Fibroblast of gingiva (primary cell): ENCODE data around the gene IFNA5.

Experiments
- DNase-seq: peaks from one replicate; pipeline ENCODE4 v3.0.0-alpha.2; 2011; ENCODE audit warnings: low read depth

The IFNA5 gene

GRCh38 chr9:21305213-21305612, at the start of gene IFNA5:
TSS of gene IFNA5 (minus strand) at chr9:21305313. CDS start at chr9:21305256, 57 bp downstream.
- DNase-seq = no peak

- DNase-seq = no peak
Observed at GRCh38 chr9:21350787-21351186, 45.7 kb upstream of the IFNA5 start, which contains the start of gene IFNA6. TSS of gene IFNA6 (minus strand) at chr9:21350887. CDS start at chr9:21350887, 0 bp downstream.

- no peak for DNase-seq
Observed at GRCh38 chr9:21348430-21348970, 43.4 kb upstream of the IFNA5 start.

- no peak for DNase-seq
Observed at GRCh38 chr9:21340735-21341134, 35.6 kb upstream of the IFNA5 start.

GRCh38 chr9:21336457-21336856, 31.3 kb upstream of the IFNA5 start:
- DNase-seq = no peak

- peak; percentile 92 for DNase-seq
Observed at GRCh38 chr9:21334701-21335632, 29.9 kb upstream of the IFNA5 start, which contains the start of gene KLHL9. TSS of gene KLHL9 (minus strand) at chr9:21335404. CDS start at chr9:21334859, 545 bp downstream.

- DNase-seq = no peak
Observed at GRCh38 chr9:21333226-21333625, 28.1 kb upstream of the IFNA5 start.

GRCh38 chr9:21331676-21332402, 26.7 kb upstream of the IFNA5 start:
- DNase-seq = no peak

- DNase-seq = peak; percentile 17
Observed at GRCh38 chr9:21326526-21327139, 21.5 kb upstream of the IFNA5 start.

- DNase-seq = no peak
Observed at GRCh38 chr9:21324047-21324446, 18.9 kb upstream of the IFNA5 start.

GRCh38 chr9:21322911-21323461, 17.9 kb upstream of the IFNA5 start:
- DNase-seq = no peak

- DNase-seq = no peak
Observed at GRCh38 chr9:21320465-21320864, 15.4 kb upstream of the IFNA5 start.

- peak; percentile 31 for DNase-seq
Observed at GRCh38 chr9:21317956-21318923, 13.1 kb upstream of the IFNA5 start.

- DNase-seq = no peak
Observed at GRCh38 chr9:21316860-21317259, 11.7 kb upstream of the IFNA5 start.

- DNase-seq = no peak
Observed at GRCh38 chr9:21316032-21316842, 11.1 kb upstream of the IFNA5 start.

GRCh38 chr9:21314152-21314551, 9.0 kb upstream of the IFNA5 start:
- DNase-seq = peak; percentile 27

GRCh38 chr9:21311889-21312288, 6.8 kb upstream of the IFNA5 start:
- no peak for DNase-seq

GRCh38 chr9:21295992-21296391, 9.1 kb downstream of the IFNA5 start:
- DNase-seq = no peak

GRCh38 chr9:21294904-21295538, 10.1 kb downstream of the IFNA5 start:
- no peak for DNase-seq
